ENCODE data around the gene SPP1.

GRCh38 chr4:87938746-87939145 is 36.8 kb upstream of the SPP1 start:
- TF ChIP-seq FOS (IDR thresholded peaks at IDR 0.05; ENCODE audit: extremely low read depth, insufficient read length) (no peak), DIDO1 (tag; IDR thresholded peaks at IDR 0.05; ENCODE audit: low read depth) (no peak), GTF3C2 (IDR thresholded peaks at IDR 0.05; ENCODE audit: borderline replicate concordance, extremely low read depth, insufficient read length) (no peak), STAT6 (CRISPR knock-in tag; IDR thresholded peaks at IDR 0.05) (no peak), RBM39 (optimal IDR thresholded peaks at IDR 0.05; ENCODE audit: low read depth, low read length) (no peak)

Measured in K562 (cell line).